Measurements from ENCODE around the gene BABAM2. TPM values are rescaled to one million over a fixed set of nuclear protein-coding genes. Genes with fewer than 3 reads are reported as not detected.

Gene BABAM2
- polyA plus RNA-seq, 3 donors from 2014 or later = 52.4 to 89.2 (median 74.1) TPM

DNA sequence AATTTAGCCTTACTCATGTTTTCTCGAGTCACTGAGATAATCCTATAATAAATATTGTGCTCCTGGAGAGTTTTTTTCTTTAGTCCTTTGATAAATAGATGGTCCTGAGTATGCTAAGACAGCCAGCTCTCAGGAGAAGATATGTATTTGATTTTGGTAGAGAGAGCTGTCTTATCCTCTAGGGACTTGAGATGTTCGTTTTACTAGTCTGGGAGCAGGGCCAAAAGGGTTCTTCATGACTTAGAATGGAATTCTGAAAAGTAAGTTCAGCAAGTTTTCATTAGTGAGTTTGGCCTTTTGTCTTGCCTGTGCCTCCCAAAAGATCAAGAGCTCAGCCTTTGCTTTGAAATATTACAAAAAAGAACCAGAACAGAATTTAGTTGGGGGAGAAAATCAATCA is 246.7 kb downstream of the BABAM2 start:
- Mint-ChIP-seq H3K9me3 (no peaks in the 10 kb centered on the region), H3K27ac (no peak overlapping the region), H3K4me1 (peaks cover 25% of the 10 kb centered on the region in 2 donors), H3K36me3 (peaks cover 9 to 15% (median 10%) of the 10 kb centered on the region in 3 donors), H3K4me3 (no peak overlapping the region), H3K27me3 (ENCODE audit: low read depth in 3 of 3) (no peaks in the 10 kb centered on the region)
- DNase-seq = no peak

- no peak for DNase-seq
- H3K27ac Mint-ChIP-seq = no peak overlapping the region
- peaks cover 5 to 12% (median 10%) of the 10 kb centered on the region in 3 donors for H3K36me3 Mint-ChIP-seq
- H3K4me3 Mint-ChIP-seq = no peak overlapping the region
- no peaks in the 10 kb centered on the region for H3K27me3 Mint-ChIP-seq (ENCODE audit: low read depth in 3 of 3)
- no peaks in the 10 kb centered on the region for H3K9me3 Mint-ChIP-seq
- H3K4me1 Mint-ChIP-seq = no peaks in the 10 kb centered on the region
Measured at GRCh38 chr2:28142386-28142785, 251.9 kb downstream of the BABAM2 start.

- peaks cover 0 to 3% (median 0%) of the 10 kb centered on the region in 3 donors for H3K27me3 Mint-ChIP-seq (ENCODE audit: low read depth in 3 of 3)
- no peak for DNase-seq
- H3K4me1 Mint-ChIP-seq = no peaks in the 10 kb centered on the region
- no peak overlapping the region for H3K4me3 Mint-ChIP-seq
- H3K36me3 Mint-ChIP-seq = peaks cover 0 to 9% (median 4%) of the 10 kb centered on the region in 3 donors
- no peaks in the 10 kb centered on the region for H3K9me3 Mint-ChIP-seq
- H3K27ac Mint-ChIP-seq = no peak overlapping the region
Measured at GRCh38 chr2:28148000-28148399, 257.5 kb downstream of the BABAM2 start.

GRCh38 chr2:28148566-28148965 is 258.0 kb downstream of the BABAM2 start:
- Mint-ChIP-seq H3K9me3 (no peaks in the 10 kb centered on the region), H3K4me1 (no peaks in the 10 kb centered on the region), H3K27me3 (ENCODE audit: low read depth in 3 of 3) (peaks cover 0 to 3% (median 0%) of the 10 kb centered on the region in 3 donors), H3K4me3 (no peak overlapping the region), H3K27ac (no peak overlapping the region), H3K36me3 (peaks cover 0 to 11% (median 4%) of the 10 kb centered on the region in 3 donors)
- DNase-seq = no peak

GRCh38 chr2:28150236-28150915 is 259.8 kb downstream of the BABAM2 start:
- H3K36me3 Mint-ChIP-seq = peaks cover 4 to 29% (median 9%) of the 10 kb centered on the region in 3 donors
- no peak overlapping the region for H3K27ac Mint-ChIP-seq
- H3K4me3 Mint-ChIP-seq = no peak overlapping the region
- no peaks in the 10 kb centered on the region for H3K4me1 Mint-ChIP-seq
- H3K27me3 Mint-ChIP-seq (ENCODE audit: low read depth in 3 of 3) = peaks cover 0 to 3% (median 0%) of the 10 kb centered on the region in 3 donors
- H3K9me3 Mint-ChIP-seq = peaks cover 2 to 6% (median 5%) of the 10 kb centered on the region in 6 donors
- no peak for DNase-seq

DNA sequence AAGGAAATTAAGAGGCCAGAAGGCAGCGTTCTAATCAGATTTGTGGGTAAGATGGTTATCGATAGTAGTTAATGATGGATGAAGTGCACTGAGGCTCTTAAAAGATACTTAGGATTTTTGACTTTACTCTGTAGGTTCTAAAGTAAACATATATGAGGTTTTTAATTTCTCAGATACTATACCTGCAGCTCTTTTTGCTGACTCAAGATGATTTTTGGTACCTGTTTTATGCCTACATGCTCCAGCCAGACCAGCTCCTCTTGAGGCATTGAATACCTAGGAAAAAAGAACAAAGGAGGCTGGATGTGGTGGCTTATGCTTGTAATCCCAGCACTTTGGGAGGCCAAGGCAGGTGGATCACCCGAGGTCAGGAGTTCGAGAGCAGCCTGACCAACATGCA is 260.5 kb downstream of the BABAM2 start:
- peaks cover 10 to 33% (median 10%) of the 10 kb centered on the region in 3 donors for H3K36me3 Mint-ChIP-seq
- H3K27ac Mint-ChIP-seq = no peak overlapping the region

DNA sequence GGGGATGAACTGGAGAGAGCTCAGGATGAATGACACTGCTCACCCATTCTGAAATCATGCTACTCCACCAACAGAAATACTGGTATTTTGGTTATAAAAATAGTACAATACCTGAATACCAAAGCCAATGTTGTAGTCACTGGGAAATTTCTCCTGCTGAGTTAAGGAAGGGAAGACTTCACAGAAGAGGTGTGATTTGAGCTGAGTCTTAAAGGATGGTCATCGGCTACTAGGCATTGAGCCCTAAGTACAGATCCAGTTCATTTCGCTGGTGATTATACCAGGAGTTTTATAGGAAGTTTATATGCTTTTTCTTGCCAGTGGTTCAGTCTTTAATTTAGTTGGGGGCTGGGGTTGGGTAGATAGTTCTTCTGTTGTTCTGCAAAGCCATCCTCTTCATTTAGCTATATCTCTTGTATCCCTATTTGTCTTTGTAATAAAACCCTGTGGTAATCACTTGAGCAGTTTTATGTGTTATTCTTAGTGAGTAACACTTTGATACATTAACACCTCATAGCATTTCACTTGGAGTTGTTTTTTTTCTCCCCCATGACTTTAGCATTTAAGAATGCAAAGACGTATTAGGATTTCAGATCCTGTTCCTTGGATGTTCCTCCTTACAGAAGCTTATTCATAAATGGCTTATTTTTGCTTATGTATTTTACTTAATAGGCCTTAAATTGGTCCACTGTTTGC is 262.2 kb downstream of the BABAM2 start:
- no peaks in the 10 kb centered on the region for H3K4me1 Mint-ChIP-seq
- H3K4me3 Mint-ChIP-seq = no peak overlapping the region
- DNase-seq = no peak
- H3K36me3 Mint-ChIP-seq = peaks cover 12 to 41% (median 18%) of the 10 kb centered on the region in 3 donors
- H3K27me3 Mint-ChIP-seq (ENCODE audit: low read depth in 3 of 3) = peaks cover 0 to 3% (median 0%) of the 10 kb centered on the region in 3 donors
- H3K27ac Mint-ChIP-seq = no peak overlapping the region
- peaks cover 7 to 15% (median 13%) of the 10 kb centered on the region in 6 donors for H3K9me3 Mint-ChIP-seq

More for the DNA sequence above, 260.5 kb downstream of the BABAM2 start:
- Mint-ChIP-seq H3K9me3 (peaks cover 6 to 11% (median 11%) of the 10 kb centered on the region in 6 donors), H3K4me3 (no peak overlapping the region), H3K4me1 (no peaks in the 10 kb centered on the region), H3K27me3 (ENCODE audit: low read depth in 3 of 3) (peaks cover 0 to 3% (median 0%) of the 10 kb centered on the region in 3 donors)
- DNase-seq = no peak

GRCh38 chr2:28153851-28154250 is 263.3 kb downstream of the BABAM2 start:
- Mint-ChIP-seq H3K36me3 (peaks cover 12 to 51% (median 24%) of the 10 kb centered on the region in 3 donors), H3K27ac (no peak overlapping the region), H3K27me3 (ENCODE audit: low read depth in 3 of 3) (no peaks in the 10 kb centered on the region), H3K9me3 (peaks cover 7 to 15% (median 13%) of the 10 kb centered on the region in 6 donors), H3K4me1 (no peaks in the 10 kb centered on the region), H3K4me3 (no peak overlapping the region)
- DNase-seq = no peak

DNA sequence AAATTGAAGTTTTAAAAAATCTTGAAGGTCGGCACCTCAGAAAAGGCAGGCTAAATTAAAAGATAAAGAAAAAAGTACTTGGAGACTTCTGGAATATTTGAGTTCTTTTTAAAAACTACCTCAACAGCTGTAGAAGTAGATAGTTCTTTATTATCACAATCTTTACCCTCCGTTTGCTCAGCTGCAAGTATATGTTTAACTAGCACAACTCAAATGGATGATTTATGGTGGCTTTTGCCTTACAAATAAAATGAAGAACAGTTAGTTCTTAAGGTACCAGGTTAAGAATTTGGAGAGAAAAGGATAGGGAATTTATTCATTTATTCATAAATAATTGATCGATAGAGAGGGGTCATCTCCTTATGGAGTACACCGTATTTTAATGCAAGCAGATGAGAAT is 264.6 kb downstream of the BABAM2 start:
- no peaks in the 10 kb centered on the region for H3K27me3 Mint-ChIP-seq (ENCODE audit: low read depth in 3 of 3)
- peaks cover 12 to 57% (median 28%) of the 10 kb centered on the region in 3 donors for H3K36me3 Mint-ChIP-seq
- H3K9me3 Mint-ChIP-seq = peaks cover 7 to 15% (median 13%) of the 10 kb centered on the region in 6 donors

DNA sequence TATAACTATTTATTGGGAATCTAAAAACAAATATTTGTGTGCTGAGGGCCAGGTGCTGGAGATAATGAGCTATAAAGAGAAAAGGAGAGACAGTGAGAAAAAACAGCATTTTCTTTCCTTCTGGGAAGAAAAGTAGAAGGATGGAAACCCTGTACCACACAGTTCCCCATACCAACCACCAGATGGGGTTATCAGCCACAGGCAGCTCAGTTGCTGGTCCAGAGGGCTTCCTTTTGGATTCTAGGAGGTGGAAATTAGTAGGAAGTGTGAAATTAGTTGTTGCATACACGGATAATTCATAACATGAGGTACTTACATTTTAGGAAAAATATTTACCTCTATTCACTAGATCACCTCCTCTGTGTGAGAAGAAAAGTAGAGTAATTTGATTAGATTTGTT is 265.1 kb downstream of the BABAM2 start:
- no peak for DNase-seq
- Mint-ChIP-seq H3K4me1 (no peaks in the 10 kb centered on the region), H3K36me3 (peaks cover 12 to 57% (median 28%) of the 10 kb centered on the region in 3 donors)

More for the DNA sequence above, 264.6 kb downstream of the BABAM2 start:
- DNase-seq = no peak
- Mint-ChIP-seq H3K4me3 (no peak overlapping the region), H3K27ac (no peak overlapping the region), H3K4me1 (no peaks in the 10 kb centered on the region)

DNA sequence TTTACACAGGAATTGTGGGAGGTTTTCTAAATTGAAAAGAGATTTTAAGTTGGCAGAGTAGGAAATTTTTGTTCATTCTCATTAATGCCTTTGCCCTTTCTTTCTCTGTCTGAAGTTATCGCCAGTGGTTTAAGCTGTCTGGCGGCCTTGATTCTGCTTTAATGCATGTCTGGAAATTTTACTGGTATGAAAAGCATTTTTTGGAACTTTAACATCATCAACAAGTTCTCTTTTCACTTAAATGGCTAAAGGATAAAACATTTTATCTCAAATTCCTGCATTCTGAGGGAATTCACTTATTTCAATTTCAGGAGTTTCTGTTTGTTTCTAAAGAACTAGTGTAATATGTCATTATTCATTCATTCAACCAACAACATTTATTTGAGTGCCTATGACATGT is 268.3 kb downstream of the BABAM2 start:
- Mint-ChIP-seq H3K27me3 (ENCODE audit: low read depth in 3 of 3) (no peaks in the 10 kb centered on the region), H3K4me3 (no peak overlapping the region), H3K36me3 (peaks cover 12 to 44% (median 28%) of the 10 kb centered on the region in 3 donors), H3K9me3 (peaks cover 7 to 15% (median 13%) of the 10 kb centered on the region in 6 donors), H3K27ac (no peak overlapping the region), H3K4me1 (peaks cover 0 to 1% of the 10 kb centered on the region in 2 donors)
- DNase-seq = no peak

More for the DNA sequence above, 265.1 kb downstream of the BABAM2 start:
- H3K9me3 Mint-ChIP-seq = peaks cover 7 to 15% (median 13%) of the 10 kb centered on the region in 6 donors
- H3K27me3 Mint-ChIP-seq (ENCODE audit: low read depth in 3 of 3) = no peaks in the 10 kb centered on the region
- no peak overlapping the region for H3K27ac Mint-ChIP-seq
- no peak overlapping the region for H3K4me3 Mint-ChIP-seq

- H3K36me3 Mint-ChIP-seq = peaks cover 2 to 30% (median 22%) of the 10 kb centered on the region in 3 donors
- no peaks in the 10 kb centered on the region for H3K27me3 Mint-ChIP-seq (ENCODE audit: low read depth in 3 of 3)
- H3K4me3 Mint-ChIP-seq = no peak overlapping the region
- H3K4me1 Mint-ChIP-seq = peaks cover 0 to 1% of the 10 kb centered on the region in 2 donors
- peak overlapping the region in 1 of 6 donors; percentile 24 for H3K27ac Mint-ChIP-seq
- H3K9me3 Mint-ChIP-seq = peaks cover under 1 to 3% (median 1%) of the 10 kb centered on the region in 6 donors
- no peak for DNase-seq
Measured at GRCh38 chr2:28160986-28161425, 270.5 kb downstream of the BABAM2 start.

DNA sequence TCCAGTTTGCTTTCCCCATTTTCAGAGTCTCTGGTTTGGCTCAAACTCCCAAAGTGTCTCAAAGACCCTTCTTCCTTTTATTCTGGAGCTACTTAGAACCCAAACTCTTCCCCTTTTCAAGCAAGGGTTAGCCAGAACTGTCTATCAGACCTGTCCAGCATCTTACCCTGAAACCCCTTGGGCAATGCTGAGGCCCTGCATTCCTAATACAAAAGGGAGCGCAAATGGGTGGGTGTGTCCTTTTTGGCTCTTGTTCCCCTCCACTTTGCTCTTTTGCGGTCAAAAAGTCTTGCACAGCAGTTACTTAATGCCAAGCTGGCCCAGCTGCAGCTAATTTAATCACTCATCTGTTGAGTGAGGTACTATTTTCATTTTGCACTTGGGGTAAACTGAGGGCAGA is 270.9 kb downstream of the BABAM2 start:
- no peaks in the 10 kb centered on the region for H3K27me3 Mint-ChIP-seq (ENCODE audit: low read depth in 3 of 3)

GRCh38 chr2:28162564-28162963 is 272.0 kb downstream of the BABAM2 start:
- DNase-seq = no peak
- Mint-ChIP-seq H3K36me3 (peaks cover 0 to 24% (median 14%) of the 10 kb centered on the region in 3 donors), H3K9me3 (no peaks in the 10 kb centered on the region), H3K27ac (no peak overlapping the region), H3K27me3 (ENCODE audit: low read depth in 3 of 3) (no peaks in the 10 kb centered on the region), H3K4me3 (no peak overlapping the region), H3K4me1 (peaks cover 0 to 1% of the 10 kb centered on the region in 2 donors)

More for the DNA sequence above, 270.9 kb downstream of the BABAM2 start:
- Mint-ChIP-seq H3K9me3 (no peaks in the 10 kb centered on the region), H3K4me1 (peaks cover 0 to 1% of the 10 kb centered on the region in 2 donors), H3K27ac (no peak overlapping the region), H3K36me3 (peaks cover 0 to 29% (median 20%) of the 10 kb centered on the region in 3 donors), H3K4me3 (no peak overlapping the region)
- no peak for DNase-seq
